ENCODE data around the gene SGPP1.

- TF ChIP-seq POLR2A (IDR thresholded peaks at IDR 0.05; ENCODE audit: low read length): no peak
- TF ChIP-seq GATA1 (IDR thresholded peaks at IDR 0.05; ENCODE audit: low read depth, low read length): no peak
Observed at GRCh38 chr14:63747846-63748245, 20.0 kb upstream of the SGPP1 start.
